Embryonic facial prominence (tissue), 1 donor: Measurements from ENCODE around the gene INTS4.
"Not testable (repeated sequence)": the region's sequence is repeated elsewhere in the genome, so short reads cannot be mapped to it uniquely, and the experiment has no call there.

ENCODE experiments used
- DNase-seq: peaks from one replicate; pipeline ENCODE4 v3.0.0-alpha.2; 2016; ENCODE audit errors: extremely low spot score

The INTS4 gene

DNA sequence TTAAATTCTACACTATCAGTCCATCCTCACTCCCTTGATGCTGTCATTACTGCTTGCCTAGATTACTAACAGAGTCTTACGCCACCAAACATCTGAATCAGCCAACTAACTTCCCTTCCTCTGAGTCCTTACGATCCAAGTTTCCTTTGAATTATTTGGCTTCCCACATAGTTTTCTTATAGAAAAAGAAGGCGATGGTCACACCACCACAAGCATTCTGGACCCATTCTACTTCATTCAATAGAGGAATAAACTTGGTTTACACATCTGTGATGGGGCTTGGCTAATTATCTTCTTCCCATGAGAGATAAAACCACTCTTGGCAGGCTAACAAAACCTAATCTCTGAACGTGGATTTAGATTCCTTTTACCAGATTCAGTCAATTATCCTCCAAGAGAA lies 35.0 kb downstream of the INTS4 start:
- no peak for DNase-seq

DNA sequence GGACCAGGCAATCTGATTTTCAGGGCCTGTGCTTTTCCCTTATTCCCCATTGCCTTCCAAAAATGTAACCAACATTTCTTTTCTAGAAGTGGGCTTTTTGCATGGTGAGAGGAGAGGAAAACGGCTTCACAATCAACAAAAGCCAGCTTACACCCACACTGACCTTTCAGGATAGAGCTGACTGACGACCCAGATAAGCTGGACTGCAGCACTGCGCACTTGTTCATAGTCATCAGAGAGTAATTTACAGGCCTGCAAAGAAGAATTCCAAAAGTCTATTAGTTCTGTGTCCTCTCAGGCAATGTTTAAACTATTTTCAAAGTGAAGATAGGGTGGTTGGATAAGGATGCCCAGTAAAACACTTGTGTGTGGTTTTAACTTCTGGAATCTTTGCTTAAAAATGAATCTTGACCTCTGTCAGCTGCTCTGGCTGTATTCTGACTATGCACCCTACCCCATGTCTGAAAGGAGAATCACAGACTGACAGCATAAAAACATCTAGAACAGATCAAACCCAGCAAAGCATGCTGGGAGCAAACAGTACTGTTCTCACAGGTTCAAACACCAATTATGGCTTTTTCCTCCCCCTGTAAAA lies 35.8 kb downstream of the INTS4 start:
- DNase-seq: not testable (repeated sequence)

DNA sequence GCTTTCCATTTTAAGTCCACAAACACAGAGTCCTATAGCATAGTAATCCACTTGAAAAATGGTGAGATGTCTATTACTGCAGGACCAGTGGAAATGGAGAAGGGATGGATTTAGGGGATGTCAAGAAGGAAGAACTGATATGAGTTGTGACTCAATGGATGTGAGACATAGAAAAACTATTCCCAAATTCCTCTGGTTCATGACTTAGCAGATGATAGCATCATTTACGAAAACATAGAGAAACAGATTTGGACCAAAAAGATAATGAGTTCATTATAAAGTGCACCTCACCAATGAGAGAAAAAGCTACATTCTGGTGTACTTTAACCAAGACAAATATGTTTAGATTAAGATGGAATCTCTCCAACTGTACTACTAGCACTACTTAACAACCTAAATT lies 51.2 kb downstream of the INTS4 start:
- DNase-seq: not testable (repeated sequence)

DNA sequence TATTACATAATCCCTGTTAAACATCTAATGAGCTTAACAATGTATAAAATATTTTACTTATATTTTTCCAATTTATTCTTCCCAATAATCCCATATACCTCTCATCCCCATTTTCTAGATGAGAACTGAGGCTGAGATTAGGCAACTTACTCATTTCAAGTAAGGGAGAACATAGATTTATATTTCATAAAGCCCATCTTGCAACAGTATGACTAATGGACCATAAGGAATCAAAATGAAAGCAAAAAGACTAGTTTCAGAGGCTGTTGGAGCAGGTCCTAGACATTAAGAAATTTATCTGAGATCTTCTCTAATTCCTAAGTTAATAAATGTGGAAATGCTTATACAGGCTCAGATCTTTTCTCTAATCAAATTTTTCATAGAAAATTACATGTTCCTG lies 52.0 kb downstream of the INTS4 start:
- not testable (repeated sequence) for DNase-seq

DNA sequence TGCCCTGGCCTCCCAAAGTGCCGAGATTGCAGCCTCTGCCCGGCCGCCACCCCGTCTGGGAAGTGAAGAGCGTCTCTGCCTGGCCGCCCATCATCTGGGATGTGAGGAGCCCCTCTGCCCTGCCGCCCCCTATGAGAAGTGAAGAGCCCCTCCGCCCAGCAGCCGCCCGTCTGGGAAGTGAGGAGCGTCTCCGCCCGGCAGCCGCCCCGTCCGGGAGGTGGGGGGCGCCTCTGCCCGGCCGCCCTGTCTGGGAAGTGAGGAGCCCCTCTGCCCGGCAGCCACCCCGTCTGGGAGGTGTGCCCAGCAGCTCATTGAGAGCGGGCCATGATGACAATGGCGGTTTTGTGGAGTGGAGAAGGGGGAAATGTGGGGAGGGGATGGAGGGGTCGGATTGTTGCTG lies 60.9 kb downstream of the INTS4 start:
- not testable (repeated sequence) for DNase-seq

- not testable (repeated sequence) for DNase-seq
These were observed 63.9 kb downstream of the INTS4 start for GRCh38 chr11:77930334-77931208.

GRCh38 chr11:77917713-77918112 lies 76.8 kb downstream of the INTS4 start:
- not testable (repeated sequence) for DNase-seq

- DNase-seq: not testable (repeated sequence)
These were observed 80.1 kb downstream of the INTS4 start for GRCh38 chr11:77914307-77914791.

- DNase-seq: not testable (repeated sequence)
These were observed 80.7 kb downstream of the INTS4 start for GRCh38 chr11:77913608-77914306.

GRCh38 chr11:77910828-77911227 lies 83.6 kb downstream of the INTS4 start:
- not testable (repeated sequence) for DNase-seq

- DNase-seq: no peak
These were observed 85.2 kb downstream of the INTS4 start for GRCh38 chr11:77909277-77909676.

DNA sequence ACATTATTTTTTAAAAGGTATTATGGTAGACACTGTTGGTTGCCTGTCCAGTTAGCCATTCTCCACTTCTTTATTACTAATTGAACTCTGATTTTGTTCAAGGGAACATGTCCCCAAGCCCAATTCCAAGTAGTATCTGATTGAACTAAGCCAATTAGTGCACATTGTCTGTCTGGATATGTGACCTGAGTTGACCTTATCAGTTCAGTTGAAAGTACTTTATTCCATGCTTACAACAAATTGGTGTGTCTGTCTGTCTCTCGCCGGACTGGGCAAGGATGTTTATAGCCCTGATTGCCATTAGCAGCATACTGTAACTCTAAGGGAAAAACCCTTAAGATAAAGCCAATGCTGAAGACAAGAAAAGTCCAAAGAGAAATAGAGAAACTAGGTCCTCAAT lies 85.6 kb downstream of the INTS4 start:
- DNase-seq: no peak

- DNase-seq: not testable (repeated sequence)
These were observed 99.5 kb downstream of the INTS4 start for GRCh38 chr11:77894949-77895348.

- not testable (repeated sequence) for DNase-seq
These were observed 102.8 kb downstream of the INTS4 start for GRCh38 chr11:77891703-77892102.

GRCh38 chr11:77891256-77891655 lies 103.2 kb downstream of the INTS4 start:
- not testable (repeated sequence) for DNase-seq

DNA sequence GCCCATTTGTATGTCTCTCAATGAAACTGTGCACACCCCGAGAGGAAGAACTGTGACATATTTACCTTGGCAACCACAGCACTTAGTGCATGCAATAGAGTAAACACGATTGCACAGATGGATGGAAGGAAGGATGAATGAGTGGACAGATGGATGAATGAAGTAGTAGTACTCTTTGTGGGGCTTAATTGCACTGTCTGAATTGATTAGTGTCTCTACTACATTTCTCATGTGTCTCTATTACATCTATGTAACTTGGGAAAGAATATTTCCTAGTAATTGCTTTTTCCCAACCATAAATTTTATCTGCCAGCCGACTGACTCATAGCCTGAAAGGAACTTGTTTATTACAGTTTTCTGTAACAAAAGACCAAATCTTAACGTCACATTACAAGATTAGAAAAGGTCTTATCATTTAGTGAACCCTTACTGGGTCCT lies 103.8 kb downstream of the INTS4 start:
- not testable (repeated sequence) for DNase-seq

DNA sequence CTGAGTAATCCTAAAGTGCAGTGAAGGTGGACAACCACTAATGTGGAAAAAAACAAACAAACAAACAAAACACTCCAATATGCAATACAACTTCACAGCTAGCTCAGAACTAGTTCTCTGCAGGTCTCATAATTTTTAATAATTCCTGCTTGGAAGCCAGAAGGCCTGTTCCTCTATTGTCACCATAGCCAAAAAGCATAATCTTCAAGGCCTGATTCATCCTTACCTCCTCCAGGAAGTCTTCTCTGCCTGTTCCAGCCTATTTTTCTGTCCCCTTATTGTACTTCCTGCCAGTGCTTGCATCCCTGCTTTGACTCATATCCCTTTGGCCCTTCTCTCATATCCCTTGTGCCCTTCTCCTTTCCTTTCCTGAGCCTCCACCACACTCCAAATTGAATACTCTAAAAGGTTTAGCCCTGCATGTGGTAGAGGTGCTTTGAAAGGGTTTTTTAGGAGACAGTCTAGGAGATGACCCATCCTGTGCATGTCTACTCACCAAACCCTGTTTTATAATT lies 104.3 kb downstream of the INTS4 start:
- not testable (repeated sequence) for DNase-seq

- not testable (repeated sequence) for DNase-seq
These were observed 105.4 kb downstream of the INTS4 start for GRCh38 chr11:77889045-77889444.

DNA sequence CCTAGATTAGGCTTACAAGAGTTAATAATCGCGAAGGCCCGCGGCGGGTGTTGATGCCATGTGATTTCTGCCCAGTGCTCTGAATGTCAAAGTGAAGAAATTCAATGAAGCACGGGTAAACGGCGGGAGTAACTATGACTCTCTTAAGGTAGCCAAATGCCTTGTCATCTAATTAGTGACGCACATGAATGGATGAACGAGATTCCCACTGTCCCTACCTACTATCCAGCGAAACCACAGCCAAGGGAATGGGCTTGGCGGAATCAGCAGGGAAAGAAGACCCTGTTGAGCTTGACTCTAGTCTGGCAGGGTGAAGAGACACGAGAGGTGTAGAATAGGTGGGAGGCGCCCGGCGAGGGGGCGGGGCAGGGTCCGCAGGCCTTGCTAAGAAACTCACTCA lies 108.1 kb downstream of the INTS4 start:
- DNase-seq: no peak

DNA sequence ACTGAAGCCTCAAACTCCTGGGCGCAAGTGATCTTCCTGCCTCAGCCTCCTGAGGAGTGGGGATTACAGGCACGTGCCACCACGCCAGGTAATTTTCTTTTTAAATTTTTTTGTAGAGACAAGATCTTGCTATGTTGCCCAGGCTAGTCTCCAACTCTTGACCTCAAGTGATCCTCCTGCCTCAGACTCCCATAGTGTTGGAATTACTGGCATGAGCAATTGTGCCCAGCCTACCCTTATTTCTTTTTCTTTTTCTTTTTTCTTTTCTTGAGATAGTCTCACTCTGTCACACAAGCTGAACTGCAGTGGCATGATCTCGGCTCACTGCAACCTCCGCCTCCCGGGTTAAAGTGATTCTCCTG lies 109.7 kb downstream of the INTS4 start:
- DNase-seq: no peak

DNA sequence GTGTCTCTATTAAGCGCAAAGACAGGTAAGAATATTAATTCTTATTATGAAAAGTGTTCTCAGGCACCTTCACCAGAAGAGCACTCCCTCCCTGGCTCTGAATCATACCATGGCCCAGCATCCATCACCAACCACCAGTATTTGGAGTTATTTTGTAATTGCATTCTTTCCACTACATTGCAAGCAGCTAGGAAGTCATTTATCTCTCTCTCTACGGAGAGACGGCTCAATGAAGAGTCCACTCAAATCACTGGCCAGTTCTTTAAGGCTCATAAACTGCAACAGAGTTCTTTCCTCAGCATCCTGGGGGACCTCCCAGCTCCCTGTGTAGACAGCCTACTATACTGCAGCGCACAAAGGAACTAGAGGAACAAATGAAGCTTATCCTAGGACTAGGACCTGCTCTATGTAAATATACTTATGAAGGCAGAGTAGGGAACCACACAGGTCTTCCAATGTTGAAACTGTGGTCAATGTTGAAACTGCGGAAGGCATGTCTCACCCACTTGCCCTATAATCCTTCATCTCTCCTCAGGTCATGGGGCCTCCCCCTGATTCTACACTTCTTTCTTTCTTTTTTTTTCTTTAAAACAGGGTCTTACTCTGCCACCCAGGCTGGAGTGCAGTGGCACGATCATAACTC lies 110.2 kb downstream of the INTS4 start:
- no peak for DNase-seq

- DNase-seq: no peak
These were observed 110.7 kb downstream of the INTS4 start for GRCh38 chr11:77883775-77884174.
